Tibial nerve (tissue), 3 donors: Measurements from ENCODE around the gene SLC25A51.

Experiments used
- POLR2A ChIP-seq, 2 donors: fragments of 450-650 bp; IDR thresholded peaks; one replicate each; pipeline ENCODE4 v1.6.1; 2017; ENCODE audit warnings: antibody characterized with exemption in 2 of 2, mild to moderate bottlenecking in 2 of 2, moderate library complexity in 2 of 2
- TF ChIP-seq, protein P1 (sequence below), 5 experiments: fragments of 200-600 bp in 3 of 5; fragments of 450-650 bp in 2 of 5; sonication (generic) in 3 of 5; IDR thresholded peaks; one replicate each; pipeline ENCODE4 v1.5.1; 2016 to 2019; ENCODE audit warnings: antibody characterized with exemption in 5 of 5, mild to moderate bottlenecking in 3 of 5, moderate library complexity in 2 of 5

DNA sequence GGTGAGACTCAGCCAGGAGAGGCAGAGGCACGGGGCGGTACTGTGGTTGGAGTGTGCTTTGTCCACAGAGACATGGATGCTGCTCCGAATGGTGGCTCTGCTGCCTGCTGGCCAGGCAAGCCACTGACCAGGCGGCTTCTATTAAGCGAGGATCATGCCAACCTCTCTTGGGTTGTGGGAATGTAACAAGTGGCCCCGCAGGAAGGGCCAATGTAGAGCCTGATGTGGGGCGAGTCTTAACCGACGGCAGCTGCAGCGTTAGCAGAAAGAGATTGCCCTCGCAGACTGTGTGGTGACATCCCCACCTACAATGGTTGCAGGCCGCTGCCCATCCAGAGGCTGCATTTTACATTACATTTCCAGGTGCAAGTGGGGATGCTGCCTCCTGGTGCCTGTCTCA is 46.6 kb upstream of the SLC25A51 start:
- TF ChIP-seq, protein P1, sequence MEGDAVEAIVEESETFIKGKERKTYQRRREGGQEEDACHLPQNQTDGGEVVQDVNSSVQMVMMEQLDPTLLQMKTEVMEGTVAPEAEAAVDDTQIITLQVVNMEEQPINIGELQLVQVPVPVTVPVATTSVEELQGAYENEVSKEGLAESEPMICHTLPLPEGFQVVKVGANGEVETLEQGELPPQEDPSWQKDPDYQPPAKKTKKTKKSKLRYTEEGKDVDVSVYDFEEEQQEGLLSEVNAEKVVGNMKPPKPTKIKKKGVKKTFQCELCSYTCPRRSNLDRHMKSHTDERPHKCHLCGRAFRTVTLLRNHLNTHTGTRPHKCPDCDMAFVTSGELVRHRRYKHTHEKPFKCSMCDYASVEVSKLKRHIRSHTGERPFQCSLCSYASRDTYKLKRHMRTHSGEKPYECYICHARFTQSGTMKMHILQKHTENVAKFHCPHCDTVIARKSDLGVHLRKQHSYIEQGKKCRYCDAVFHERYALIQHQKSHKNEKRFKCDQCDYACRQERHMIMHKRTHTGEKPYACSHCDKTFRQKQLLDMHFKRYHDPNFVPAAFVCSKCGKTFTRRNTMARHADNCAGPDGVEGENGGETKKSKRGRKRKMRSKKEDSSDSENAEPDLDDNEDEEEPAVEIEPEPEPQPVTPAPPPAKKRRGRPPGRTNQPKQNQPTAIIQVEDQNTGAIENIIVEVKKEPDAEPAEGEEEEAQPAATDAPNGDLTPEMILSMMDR (IDR thresholded peaks at IDR 0.05) = no peak
- TF ChIP-seq POLR2A (IDR thresholded peaks at IDR 0.05) = no peak
